ENCODE data around the gene PHF19. TPM values are rescaled to one million over a fixed set of nuclear protein-coding genes. Genes with fewer than 3 reads are reported as not detected.

The PHF19 gene
- total RNA-seq, 1 experiment from 2014 or later: 66.8 TPM

DNA sequence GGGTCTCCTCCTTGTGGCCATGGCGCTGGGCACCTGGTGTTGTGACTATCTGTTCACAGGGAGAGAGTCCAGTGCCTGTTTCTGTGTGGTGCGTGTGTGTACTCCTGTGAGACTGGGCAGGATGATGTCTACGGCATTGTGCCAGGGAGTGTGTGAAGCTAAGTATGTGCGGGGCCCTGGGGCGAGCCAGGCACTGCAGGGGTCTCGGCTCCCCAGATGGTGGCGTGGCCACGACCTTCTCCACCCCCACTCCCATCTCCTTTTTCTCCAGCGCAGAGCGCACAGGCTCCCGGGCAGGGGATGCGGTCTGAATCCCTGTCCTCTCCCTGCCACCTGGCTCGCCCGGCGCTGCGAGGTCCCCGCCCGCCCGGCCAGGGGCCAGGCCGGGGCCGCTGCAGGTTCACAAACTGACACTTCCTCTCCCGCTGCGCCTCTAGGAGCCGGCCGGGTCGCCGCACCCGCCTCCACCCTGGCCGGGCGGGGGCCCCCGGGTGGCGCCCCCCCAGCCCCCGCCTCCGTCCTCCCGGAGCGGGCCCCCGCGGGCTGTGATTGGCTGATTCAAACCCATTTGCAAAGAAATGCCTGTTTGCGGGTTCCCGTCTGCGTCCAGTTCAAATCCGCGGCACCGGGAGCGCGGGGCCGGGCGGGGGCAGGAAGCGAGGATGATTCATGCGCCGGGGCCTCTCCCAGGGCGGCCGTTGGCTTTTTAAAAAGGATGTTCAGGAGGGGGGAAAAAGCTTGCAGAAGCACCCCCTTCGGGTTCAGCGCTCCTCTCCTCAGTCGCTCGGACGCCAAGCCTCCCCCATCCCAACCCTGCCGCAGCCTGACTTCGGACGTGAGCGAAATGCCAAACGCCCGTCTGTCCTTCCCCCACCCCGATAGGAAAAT lies 790 bp downstream of the PHF19 start:
- Histone ChIP-seq H3T11ph (ENCODE audit: low read length) (no peak overlapping the region), H2BK5ac (ENCODE audit: insufficient read length, low read length) (no peak overlapping the region), H3K4ac (ENCODE audit: low read depth, low read length) (no peak overlapping the region), H3K9ac (ENCODE audit: extremely low read depth, insufficient read length, low read length) (peak overlapping the region; percentile 4), H3K14ac (ENCODE audit: insufficient read depth, low read length) (peak overlapping the region; percentile 55), H2BK15ac (ENCODE audit: low read depth, low read length) (no peak overlapping the region), H3K79me2 (ENCODE audit: insufficient read depth, low read length) (no peaks in the 10 kb centered on the region), H3K79me1 (ENCODE audit: insufficient read depth, low read depth, low read length, poor library complexity, severe bottlenecking) (no peaks in the 10 kb centered on the region), H4K20me1 (ENCODE audit: control insufficient read depth, insufficient read depth, insufficient read length) (no peaks in the 10 kb centered on the region), H3K23ac (ENCODE audit: insufficient read length, low read depth, low read length) (no peak overlapping the region), H3K4me1 (ENCODE audit: insufficient read depth, low read length) (peaks cover 10% of the 10 kb centered on the region), H3K23me2 (ENCODE audit: insufficient read length, low read depth, low read length, poor library complexity, severe bottlenecking) (peaks cover 5% of the 10 kb centered on the region), H4K5ac (ENCODE audit: insufficient read length, low read depth, low read length) (no peak overlapping the region), H3K18ac (ENCODE audit: insufficient read length, low read depth, low read length) (peak overlapping the region; percentile 70), H3K27me3 (ENCODE audit: insufficient read depth, low read length) (peaks cover 2% of the 10 kb centered on the region; the same call in 1 of the 2 replicates), H3K27ac (ENCODE audit: insufficient read length, low read depth, low read length) (no peak overlapping the region), H2AFZ (ENCODE audit: low read length) (no peak overlapping the region), H2BK20ac (ENCODE audit: low read depth, low read length, poor library complexity, severe bottlenecking) (no peak overlapping the region), H4K91ac (ENCODE audit: insufficient read length, low read depth, low read length) (no peak overlapping the region), H2BK120ac (ENCODE audit: low read depth, low read length, poor library complexity, severe bottlenecking) (no peak overlapping the region), H3K4me2 (ENCODE audit: insufficient read depth, insufficient read length, low read length) (peak overlapping the region; percentile 67), H3K56ac (ENCODE audit: insufficient read length, low read depth, low read length) (no peak overlapping the region), H3K9me3 (ENCODE audit: control insufficient read depth, low read depth, low read length) (no peaks in the 10 kb centered on the region), H2BK12ac (ENCODE audit: insufficient read length, low read depth, low read length) (no peak overlapping the region), H2AK5ac (ENCODE audit: insufficient read length, low read length) (no peak overlapping the region), H4K8ac (replicated peaks; ENCODE audit: insufficient read length, low read depth, low read length) (no peak overlapping the region)
- peaks cover 60 to 61% of the 10 kb centered on the region in 2 experiments for H3K4me1 Mint-ChIP-seq
- peak; percentile 83 for DNase-seq
- TF ChIP-seq, protein P1, sequence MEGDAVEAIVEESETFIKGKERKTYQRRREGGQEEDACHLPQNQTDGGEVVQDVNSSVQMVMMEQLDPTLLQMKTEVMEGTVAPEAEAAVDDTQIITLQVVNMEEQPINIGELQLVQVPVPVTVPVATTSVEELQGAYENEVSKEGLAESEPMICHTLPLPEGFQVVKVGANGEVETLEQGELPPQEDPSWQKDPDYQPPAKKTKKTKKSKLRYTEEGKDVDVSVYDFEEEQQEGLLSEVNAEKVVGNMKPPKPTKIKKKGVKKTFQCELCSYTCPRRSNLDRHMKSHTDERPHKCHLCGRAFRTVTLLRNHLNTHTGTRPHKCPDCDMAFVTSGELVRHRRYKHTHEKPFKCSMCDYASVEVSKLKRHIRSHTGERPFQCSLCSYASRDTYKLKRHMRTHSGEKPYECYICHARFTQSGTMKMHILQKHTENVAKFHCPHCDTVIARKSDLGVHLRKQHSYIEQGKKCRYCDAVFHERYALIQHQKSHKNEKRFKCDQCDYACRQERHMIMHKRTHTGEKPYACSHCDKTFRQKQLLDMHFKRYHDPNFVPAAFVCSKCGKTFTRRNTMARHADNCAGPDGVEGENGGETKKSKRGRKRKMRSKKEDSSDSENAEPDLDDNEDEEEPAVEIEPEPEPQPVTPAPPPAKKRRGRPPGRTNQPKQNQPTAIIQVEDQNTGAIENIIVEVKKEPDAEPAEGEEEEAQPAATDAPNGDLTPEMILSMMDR (conservative IDR thresholded peaks at IDR 0.05): peak; percentile 28; the same call in 1 of the 3 replicates
- WGBS (ENCODE audit: extremely low coverage, insufficient read length, low lambda C conversion rate): no CpG with 5 or more reads among the region's 65 CpGs
- H3K27ac Mint-ChIP-seq: peak overlapping the region in 2 of 3 experiments; percentile 46 to 77; a peak in 4 of 7 replicates
- H3K27me3 Mint-ChIP-seq (ENCODE audit: low read depth): peaks cover 8% of the 10 kb centered on the region
- H3K9me3 Mint-ChIP-seq: no peaks in the 10 kb centered on the region; a peak in 1 of 5 replicates
- peak overlapping the region; percentile 76 to 79 for H3K4me3 Mint-ChIP-seq
- peaks cover 1 to 32% (median 20%) of the 10 kb centered on the region in 3 experiments; a peak in 6 of 7 replicates for H3K36me3 Mint-ChIP-seq (ENCODE audit: insufficient read depth in 1 of 3, low read depth in 3 of 3)

Measured in H9 (cell line).